Measurements from ENCODE around the gene INSIG2. TPM values are rescaled to one million over a fixed set of nuclear protein-coding genes. Genes with fewer than 3 reads are reported as not detected.

INSIG2 gene
- total and polyA plus RNA-seq, 2 of the 8 experiments (the other 6 are each of a cell fraction or from before 2014, with no cell fraction given): 7.0 to 11.2 TPM

DNA sequence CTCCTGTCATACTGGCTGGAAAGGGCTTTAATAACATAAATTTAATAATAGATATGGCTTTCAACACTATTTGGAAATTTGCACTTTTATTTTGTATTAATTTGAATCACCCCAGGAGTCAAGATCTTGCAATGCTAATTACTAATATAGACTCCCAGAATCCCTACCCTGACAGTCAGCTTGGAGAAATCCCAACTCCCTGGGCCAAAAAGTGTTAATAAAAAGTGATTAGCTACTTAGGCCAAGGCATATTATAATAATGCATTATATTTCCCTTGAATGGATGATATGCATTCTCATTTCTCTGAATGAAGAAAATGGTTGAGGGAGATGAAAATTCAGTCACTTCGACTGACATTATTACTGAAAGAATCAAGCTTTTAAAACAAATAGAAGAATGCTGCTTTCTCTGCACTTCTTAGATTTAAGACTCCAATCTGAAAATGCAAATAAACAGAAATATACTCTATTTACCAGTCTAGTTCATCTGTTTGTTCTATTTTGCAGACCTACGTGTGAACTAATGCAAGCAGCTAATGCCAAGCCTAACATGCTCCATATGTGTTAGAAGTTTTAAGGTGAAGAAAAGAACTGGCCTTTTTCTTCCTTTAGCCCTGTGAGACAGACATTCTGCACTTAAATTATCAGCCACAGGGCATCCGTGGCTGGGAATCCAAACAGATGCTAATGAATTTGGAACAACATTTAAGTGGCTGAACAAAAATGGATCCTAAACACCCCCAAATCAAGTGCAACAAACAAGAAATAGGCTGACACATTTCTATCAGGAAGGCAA, 33.9 kb upstream of the INSIG2 start:
- Histone ChIP-seq H3K4me1 (replicated peaks in 1 of 4; ENCODE audit: control insufficient read depth in 3 of 4, insufficient read depth in 4 of 4, low read length in 3 of 4) (peaks cover 0 to 2% (median 0%) of the 10 kb centered on the region in 4 experiments; a peak in 2 of 7 replicates), H3K23me2 (ENCODE audit: low read depth, low read length) (no peaks in the 10 kb centered on the region; the same call in 1 of the 2 replicates), H2BK5ac (ENCODE audit: low read depth, low read length) (no peak overlapping the region), H3K23ac (ENCODE audit: insufficient read length) (no peak overlapping the region), H3K18ac (ENCODE audit: extremely low read depth, low read length) (no peak overlapping the region), H2BK15ac (ENCODE audit: low read length) (no peak overlapping the region), H4K8ac (ENCODE audit: extremely low read depth, insufficient read depth, low read length) (no peak overlapping the region), H2AFZ (ENCODE audit: low read length) (no peak overlapping the region), H3K27ac (ENCODE audit: low read depth, low read length) (no peak overlapping the region), H3K79me1 (ENCODE audit: low read depth, low read length) (no peaks in the 10 kb centered on the region), H4K20me1 (replicated peaks in 1 of 2; ENCODE audit: control insufficient read depth in 1 of 2, insufficient read depth in 2 of 2, low read length in 2 of 2) (no peaks in the 10 kb centered on the region), H2AK5ac (ENCODE audit: low read depth, low read length) (no peak overlapping the region), H3K79me2 (ENCODE audit: control insufficient read depth in 1 of 2, insufficient read depth in 2 of 2, low read length in 2 of 2) (no peaks in the 10 kb centered on the region), H3K36me3 (ENCODE audit: control insufficient read depth in 2 of 4, insufficient read depth in 4 of 4, low read length in 3 of 4) (no peaks in the 10 kb centered on the region), H2BK12ac (ENCODE audit: low read depth, low read length) (no peak overlapping the region), H3K4ac (replicated peaks; ENCODE audit: insufficient read length, low read depth, low read length) (no peak overlapping the region), H3K27me3 (replicated peaks in 1 of 4; ENCODE audit: control insufficient read depth in 3 of 4, extremely low read depth in 1 of 4, insufficient read depth in 3 of 4, low read length in 3 of 4) (no peaks in the 10 kb centered on the region), H4K91ac (replicated peaks; ENCODE audit: insufficient read length, low read length) (no peak overlapping the region), H3K56ac (replicated peaks; ENCODE audit: insufficient read length, low read depth, low read length) (no peak overlapping the region), H2BK120ac (replicated peaks; ENCODE audit: low read depth, low read length) (no peak overlapping the region), H3K9me3 (ENCODE audit: insufficient read depth in 2 of 2, low read depth in 1 of 2, low read length in 1 of 2) (no peaks in the 10 kb centered on the region), H3K9ac (replicated peaks in 1 of 4; ENCODE audit: extremely low read depth in 1 of 4, low read depth in 3 of 4, low read length in 3 of 4) (no peak overlapping the region), H3K14ac (ENCODE audit: insufficient read length) (no peak overlapping the region), H3K4me3 (ENCODE audit: extremely low read depth in 1 of 4, insufficient read depth in 2 of 4, low read depth in 3 of 4, low read length in 4 of 4) (no peak overlapping the region), H2BK20ac (ENCODE audit: low read length) (no peak overlapping the region), H4K5ac (ENCODE audit: insufficient read length, low read depth, low read length) (no peak overlapping the region), H3K4me2 (ENCODE audit: insufficient read depth in 1 of 2, low read depth in 2 of 2, low read length in 2 of 2) (no peak overlapping the region)
- CTCF ChIA-PET (ENCODE audit: partially characterized antibody): interaction anchor here (0.7 to 12.7 kb wide), 5 partner anchors 8 to 938 kb away, joined by 3 to 147 read pairs (median 3); no protein-coding TSS in a partner anchor
- POLR2A ChIA-PET (ENCODE audit: partially characterized antibody): interaction anchor here (0.6 kb wide), 1 partner anchor 151 kb away, joined by 3 read pairs; no protein-coding TSS in a partner anchor
- FAIRE-seq: no peak
- no peak for DNase-seq (ENCODE audit: low read depth in 1 of 2, low spot score in 2 of 2)
- 79% methylated on average over 3 of the region's 3 CpGs; no CpG with 5 or more reads in 1 of the 2 experiments for WGBS, 2 experiments (ENCODE audit: extremely low coverage in 1 of 2, insufficient coverage in 1 of 2, insufficient read length in 1 of 2, insufficient replicate concordance in 2 of 2, low coverage in 1 of 2, low lambda C conversion rate in 2 of 2, missing lambda C conversion rate in 1 of 2)
- no peak for TF ChIP-seq HDAC2 (IDR thresholded peaks at IDR 0.05; ENCODE audit: borderline replicate concordance in 1 of 2, low read depth in 2 of 2, low read length in 2 of 2)
- no peak for TF ChIP-seq GABPA (IDR thresholded peaks at IDR 0.05; ENCODE audit: borderline replicate concordance, insufficient read depth, low read length)
- TF ChIP-seq SIN3A (conservative IDR thresholded peaks at IDR 0.05 in 1 of 2, IDR thresholded peaks at IDR 0.05 in 1 of 2; ENCODE audit: low read depth in 1 of 2, low read length in 2 of 2): no peak
- no peak for TF ChIP-seq CREB1 (IDR thresholded peaks at IDR 0.05)
- no peak for TF ChIP-seq CBX8 (IDR thresholded peaks at IDR 0.05; ENCODE audit: borderline replicate concordance, low read depth, low read length)
- no peak for TF ChIP-seq TCF12 (IDR thresholded peaks at IDR 0.05; ENCODE audit: low read depth, low read length)
- no peak for TF ChIP-seq RXRA (IDR thresholded peaks at IDR 0.05; ENCODE audit: insufficient read depth, low read depth, low read length)
- TF ChIP-seq SP1 (IDR thresholded peaks at IDR 0.05; ENCODE audit: low read depth, low read length): no peak
- TF ChIP-seq JUN (IDR thresholded peaks at IDR 0.05; ENCODE audit: low read depth, low read length): no peak
- TF ChIP-seq GTF2F1 (IDR thresholded peaks at IDR 0.05; ENCODE audit: borderline replicate concordance, low read depth, low read length): no peak
- no peak for TF ChIP-seq RFX5 (IDR thresholded peaks at IDR 0.05; ENCODE audit: borderline replicate concordance, low read depth, low read length)
- TF ChIP-seq CEBPB (IDR thresholded peaks at IDR 0.05; ENCODE audit: low read depth, low read length): no peak
